GM10266 (cell line): ENCODE results near the gene CHAF1B.

Experiments used
- DNase-seq: peaks from one replicate; pipeline ENCODE4 v3.0.0; 2012; ENCODE audit errors: extremely low spot score
- TF ChIP-seq, protein P1 (sequence below): IDR thresholded peaks from 2 replicates; pipeline ENCODE4 v1.5.1; 2012; ENCODE audit warnings: mild to moderate bottlenecking, low read depth; ENCODE audit not compliant: control insufficient read depth, insufficient read depth; ENCODE audit errors: missing control alignments

Gene CHAF1B

DNA sequence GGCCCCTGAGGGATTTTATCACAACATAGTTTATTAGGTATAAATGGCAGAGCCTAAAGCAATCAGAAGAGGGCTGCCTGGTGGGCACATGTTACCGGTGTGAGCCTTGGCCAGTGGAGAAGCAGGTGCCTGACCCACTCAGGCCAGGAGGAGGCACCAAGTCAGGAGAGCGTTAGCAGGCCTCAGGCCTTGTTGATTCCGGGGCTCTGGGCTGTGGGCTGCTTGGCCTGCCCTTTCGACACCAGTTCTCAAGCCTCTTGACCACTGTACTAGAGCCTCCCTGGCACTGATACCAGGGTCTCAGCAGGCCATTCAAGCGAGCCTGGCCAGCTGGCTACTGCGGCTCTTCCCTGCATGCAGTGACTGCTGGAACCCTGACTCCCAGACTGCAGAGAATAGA lies 73.9 kb downstream of the CHAF1B start:
- TF ChIP-seq, protein P1, sequence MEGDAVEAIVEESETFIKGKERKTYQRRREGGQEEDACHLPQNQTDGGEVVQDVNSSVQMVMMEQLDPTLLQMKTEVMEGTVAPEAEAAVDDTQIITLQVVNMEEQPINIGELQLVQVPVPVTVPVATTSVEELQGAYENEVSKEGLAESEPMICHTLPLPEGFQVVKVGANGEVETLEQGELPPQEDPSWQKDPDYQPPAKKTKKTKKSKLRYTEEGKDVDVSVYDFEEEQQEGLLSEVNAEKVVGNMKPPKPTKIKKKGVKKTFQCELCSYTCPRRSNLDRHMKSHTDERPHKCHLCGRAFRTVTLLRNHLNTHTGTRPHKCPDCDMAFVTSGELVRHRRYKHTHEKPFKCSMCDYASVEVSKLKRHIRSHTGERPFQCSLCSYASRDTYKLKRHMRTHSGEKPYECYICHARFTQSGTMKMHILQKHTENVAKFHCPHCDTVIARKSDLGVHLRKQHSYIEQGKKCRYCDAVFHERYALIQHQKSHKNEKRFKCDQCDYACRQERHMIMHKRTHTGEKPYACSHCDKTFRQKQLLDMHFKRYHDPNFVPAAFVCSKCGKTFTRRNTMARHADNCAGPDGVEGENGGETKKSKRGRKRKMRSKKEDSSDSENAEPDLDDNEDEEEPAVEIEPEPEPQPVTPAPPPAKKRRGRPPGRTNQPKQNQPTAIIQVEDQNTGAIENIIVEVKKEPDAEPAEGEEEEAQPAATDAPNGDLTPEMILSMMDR: no peak
- no peak for DNase-seq

DNA sequence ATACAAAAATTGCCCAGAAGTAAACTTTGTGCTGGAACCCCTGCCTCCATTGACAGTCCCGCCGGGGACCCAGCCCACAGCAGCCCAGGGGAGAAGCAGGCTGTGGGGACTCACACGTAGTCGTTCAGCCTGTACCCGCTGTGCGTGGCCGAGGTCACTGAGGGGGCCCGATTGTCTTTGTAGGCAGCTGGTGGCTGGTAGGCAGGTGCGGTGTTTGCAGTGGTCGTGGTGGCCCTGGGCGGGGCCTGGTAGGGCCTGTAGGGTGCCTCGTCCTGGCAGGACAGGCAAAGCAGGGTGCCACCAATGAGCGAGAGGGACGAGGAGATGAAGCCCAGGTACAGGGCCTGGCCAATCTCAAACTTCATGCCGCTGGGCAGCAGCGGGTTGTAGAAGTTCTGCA lies 75.7 kb downstream of the CHAF1B start:
- no peak for DNase-seq
- TF ChIP-seq, protein P1: no peak

DNA sequence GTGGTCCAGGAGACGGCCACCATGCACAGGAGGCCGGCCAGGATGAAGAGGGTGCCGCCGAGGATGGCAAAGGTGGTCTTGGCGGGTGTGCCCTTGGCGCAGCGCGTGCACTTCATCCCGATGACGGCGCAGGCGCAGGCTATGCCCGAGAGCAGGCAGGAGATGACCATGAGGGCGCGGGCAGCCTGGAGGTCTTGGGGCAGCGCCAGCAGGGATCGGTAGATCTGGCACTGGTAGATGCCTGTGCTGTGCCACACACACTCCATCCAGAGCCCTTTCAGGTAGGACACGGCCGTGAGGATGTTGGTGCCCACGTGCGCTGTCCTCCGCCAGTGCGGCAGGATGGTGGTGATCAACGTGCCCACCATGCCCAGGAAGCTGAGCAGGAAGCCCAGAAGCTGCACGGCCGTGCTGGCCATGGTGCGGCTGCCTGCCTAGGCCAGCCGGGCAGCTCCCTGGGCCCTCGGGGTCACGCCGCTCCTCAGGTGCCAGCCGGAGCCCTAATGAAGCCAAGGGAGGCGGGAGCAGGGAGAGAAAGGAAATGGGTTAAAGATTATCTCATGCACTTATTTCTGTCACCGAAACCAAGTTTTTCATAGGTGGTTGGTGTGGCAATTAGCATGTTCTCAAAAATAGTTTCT lies 76.2 kb downstream of the CHAF1B start:
- TF ChIP-seq, protein P1: no peak
- DNase-seq: no peak

DNA sequence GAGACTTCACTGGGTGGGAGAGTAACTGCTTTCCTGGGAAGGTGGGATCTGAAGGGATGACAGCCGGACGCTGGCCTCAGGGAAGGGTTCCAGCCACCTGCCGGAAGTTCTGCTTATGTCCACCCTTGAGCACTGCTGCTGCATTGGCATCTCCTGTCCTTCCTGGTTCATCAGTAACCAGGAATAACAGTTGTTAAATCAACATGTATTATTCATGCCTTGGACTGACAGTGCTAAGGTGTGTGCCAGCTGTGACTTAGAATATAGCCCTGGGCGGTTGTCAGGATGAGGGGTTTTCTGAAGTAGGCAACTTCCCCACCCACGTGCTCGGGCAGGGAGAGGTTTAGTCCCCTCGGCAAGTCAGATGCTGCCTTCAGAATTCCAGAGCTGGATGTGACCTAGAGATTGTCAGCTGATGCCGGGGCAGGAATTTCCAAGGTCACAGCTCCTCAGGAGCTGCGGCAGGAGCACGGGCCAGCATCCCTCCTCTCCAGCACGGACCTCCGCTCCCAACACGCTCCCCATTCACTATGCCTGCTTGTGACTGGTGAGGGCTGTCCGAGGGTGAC lies 76.8 kb downstream of the CHAF1B start:
- TF ChIP-seq, protein P1: no peak
- no peak for DNase-seq

DNA sequence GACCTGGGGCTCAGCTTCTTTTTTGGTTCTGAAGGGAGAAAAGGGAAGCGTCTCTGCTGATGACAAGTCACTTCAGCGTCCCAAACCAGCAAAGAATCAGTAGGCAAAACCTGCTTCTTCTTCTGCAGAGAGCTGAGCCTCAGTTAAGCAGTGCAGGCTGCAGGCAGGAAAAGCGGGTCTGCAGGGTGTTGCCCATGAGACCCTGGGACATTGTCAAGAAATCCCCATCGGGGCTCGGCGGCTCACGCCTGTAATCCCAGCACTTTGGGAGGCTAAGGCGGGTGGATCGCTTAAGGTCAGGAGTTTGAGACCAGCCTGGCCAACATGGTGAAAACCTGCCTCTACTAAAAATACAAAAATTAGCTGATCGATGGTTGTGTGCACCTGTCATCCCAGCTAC lies 78.0 kb downstream of the CHAF1B start:
- TF ChIP-seq, protein P1: no peak
- DNase-seq: no peak

DNA sequence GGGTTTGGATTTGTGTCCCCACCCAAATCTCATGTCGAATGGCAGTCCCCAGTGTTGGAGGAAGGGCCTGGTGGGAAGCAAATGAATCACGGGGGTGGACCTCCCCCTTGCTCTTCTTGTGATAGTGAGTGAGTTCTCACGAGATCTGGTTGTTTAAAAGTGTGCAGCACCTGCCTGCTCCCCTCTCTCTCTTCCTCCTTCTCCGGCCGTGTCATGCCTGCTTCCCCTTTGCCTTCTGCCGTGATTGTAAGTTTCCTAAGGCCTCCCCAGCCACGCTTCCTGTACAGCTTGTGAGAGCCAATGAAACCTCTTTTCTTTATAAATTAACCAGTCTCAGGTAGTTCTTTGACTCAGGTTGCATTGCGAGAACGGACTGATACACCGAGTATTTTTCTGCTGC lies 78.8 kb downstream of the CHAF1B start:
- TF ChIP-seq, protein P1: no peak
- DNase-seq: no peak

DNA sequence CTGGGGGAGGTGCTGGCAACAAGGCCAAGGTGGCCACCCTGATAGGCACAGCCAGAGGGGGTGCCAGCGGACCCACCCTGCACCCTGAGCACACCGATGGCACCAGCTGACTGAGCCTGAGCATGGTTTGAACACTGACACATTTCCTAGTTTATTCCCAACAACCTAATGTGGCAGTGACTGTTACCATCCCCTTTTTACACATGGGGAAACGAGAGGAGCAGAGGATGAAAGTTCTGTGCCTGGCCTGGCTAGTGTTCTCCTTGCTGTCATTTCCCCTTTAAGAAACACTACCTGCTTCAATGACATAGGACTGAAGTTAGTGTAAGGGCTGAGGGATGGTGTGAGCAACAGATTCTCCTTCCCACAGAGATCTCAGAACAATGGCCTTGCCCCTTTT lies 79.4 kb downstream of the CHAF1B start:
- no peak for DNase-seq
- TF ChIP-seq, protein P1: no peak
